SH-SY5Y (cell line): Measurements from ENCODE around the gene CAMTA1.

ENCODE experiments used
- GATA2 ChIP-seq: IDR thresholded peaks from 2 replicates; pipeline ENCODE4 v1.6.1; 2011; ENCODE audit warnings: mild to moderate bottlenecking, low read depth, low read length
- GATA3 ChIP-seq: IDR thresholded peaks from 2 replicates; pipeline ENCODE4 v1.6.1; 2011; ENCODE audit warnings: low read depth, mild to moderate bottlenecking, low read length, moderate library complexity

GRCh38 chr1:7667625-7668218 lies 882.5 kb downstream of the CAMTA1 start:
- TF ChIP-seq GATA2 (no peak), GATA3 (no peak)
